ENCODE measurements around the gene PLOD1.

The PLOD1 gene

GRCh38 chr1:11943619-11944018 is 9.1 kb downstream of the PLOD1 start:
- Mint-ChIP-seq H3K27me3 (no peaks in the 10 kb centered on the region), H3K27ac (no peak overlapping the region), H3K36me3 (peaks cover 2% of the 10 kb centered on the region), H3K4me1 (ENCODE audit: low read depth) (no peaks in the 10 kb centered on the region), H3K4me3 (no peak overlapping the region), H3K9me3 (ENCODE audit: low read depth) (no peaks in the 10 kb centered on the region)

GRCh38 chr1:11944358-11944931 is 9.9 kb downstream of the PLOD1 start:
- Mint-ChIP-seq H3K4me1 (ENCODE audit: low read depth) (no peaks in the 10 kb centered on the region), H3K9me3 (ENCODE audit: low read depth) (no peaks in the 10 kb centered on the region), H3K27ac (no peak overlapping the region), H3K36me3 (peaks cover 2% of the 10 kb centered on the region), H3K4me3 (no peak overlapping the region), H3K27me3 (no peaks in the 10 kb centered on the region)

GRCh38 chr1:11946647-11947046 is 12.1 kb downstream of the PLOD1 start:
- no peak overlapping the region for H3K4me3 Mint-ChIP-seq
- H3K9me3 Mint-ChIP-seq (ENCODE audit: low read depth), result no peaks in the 10 kb centered on the region
- H3K4me1 Mint-ChIP-seq (ENCODE audit: low read depth), result no peaks in the 10 kb centered on the region
- H3K36me3 Mint-ChIP-seq, result peaks cover 2% of the 10 kb centered on the region
- no peaks in the 10 kb centered on the region for H3K27me3 Mint-ChIP-seq
- H3K27ac Mint-ChIP-seq, result no peak overlapping the region

- Mint-ChIP-seq H3K4me1 (ENCODE audit: low read depth) (no peaks in the 10 kb centered on the region), H3K27me3 (no peaks in the 10 kb centered on the region), H3K4me3 (no peak overlapping the region), H3K36me3 (peaks cover 2% of the 10 kb centered on the region), H3K27ac (no peak overlapping the region), H3K9me3 (ENCODE audit: low read depth) (no peaks in the 10 kb centered on the region)
Measured at GRCh38 chr1:11948822-11949458, 14.4 kb downstream of the PLOD1 start.

GRCh38 chr1:11951901-11952300 is 17.4 kb downstream of the PLOD1 start:
- Mint-ChIP-seq H3K4me1 (ENCODE audit: low read depth) (no peaks in the 10 kb centered on the region), H3K9me3 (ENCODE audit: low read depth) (no peaks in the 10 kb centered on the region), H3K27me3 (no peaks in the 10 kb centered on the region), H3K4me3 (no peak overlapping the region), H3K27ac (no peak overlapping the region), H3K36me3 (peaks cover 2% of the 10 kb centered on the region)

GRCh38 chr1:11952455-11953109 is 18.1 kb downstream of the PLOD1 start:
- H3K4me1 Mint-ChIP-seq (ENCODE audit: low read depth), result no peaks in the 10 kb centered on the region
- peaks cover 6% of the 10 kb centered on the region for H3K36me3 Mint-ChIP-seq
- H3K9me3 Mint-ChIP-seq (ENCODE audit: low read depth), result no peaks in the 10 kb centered on the region
- H3K27me3 Mint-ChIP-seq, result no peaks in the 10 kb centered on the region
- no peak overlapping the region for H3K4me3 Mint-ChIP-seq
- H3K27ac Mint-ChIP-seq, result no peak overlapping the region

GRCh38 chr1:11955221-11955620 is 20.7 kb downstream of the PLOD1 start:
- Mint-ChIP-seq H3K4me3 (no peak overlapping the region), H3K36me3 (peaks cover 4% of the 10 kb centered on the region), H3K9me3 (ENCODE audit: low read depth) (no peaks in the 10 kb centered on the region), H3K27ac (no peak overlapping the region), H3K27me3 (no peaks in the 10 kb centered on the region), H3K4me1 (ENCODE audit: low read depth) (no peaks in the 10 kb centered on the region)

- Mint-ChIP-seq H3K27ac (no peak overlapping the region), H3K9me3 (ENCODE audit: low read depth) (no peaks in the 10 kb centered on the region), H3K4me1 (ENCODE audit: low read depth) (no peaks in the 10 kb centered on the region), H3K27me3 (no peaks in the 10 kb centered on the region), H3K36me3 (peaks cover 4% of the 10 kb centered on the region), H3K4me3 (no peak overlapping the region)
Measured at GRCh38 chr1:11957398-11957797, 22.9 kb downstream of the PLOD1 start.

GRCh38 chr1:11957897-11958296 is 23.4 kb downstream of the PLOD1 start:
- Mint-ChIP-seq H3K4me3 (no peak overlapping the region), H3K27ac (no peak overlapping the region), H3K27me3 (no peaks in the 10 kb centered on the region), H3K36me3 (peaks cover 4% of the 10 kb centered on the region), H3K4me1 (ENCODE audit: low read depth) (no peaks in the 10 kb centered on the region), H3K9me3 (ENCODE audit: low read depth) (no peaks in the 10 kb centered on the region)

- Mint-ChIP-seq H3K27ac (no peak overlapping the region), H3K4me3 (no peak overlapping the region), H3K9me3 (ENCODE audit: low read depth) (no peaks in the 10 kb centered on the region), H3K27me3 (no peaks in the 10 kb centered on the region), H3K4me1 (ENCODE audit: low read depth) (no peaks in the 10 kb centered on the region), H3K36me3 (peaks cover 4% of the 10 kb centered on the region)
Measured at GRCh38 chr1:11960276-11960675, 25.8 kb downstream of the PLOD1 start.

- Mint-ChIP-seq H3K4me3 (no peak overlapping the region), H3K27ac (no peak overlapping the region)
Measured at GRCh38 chr1:11960715-11961114, 26.2 kb downstream of the PLOD1 start.

GRCh38 chr1:11961230-11961629 is 26.7 kb downstream of the PLOD1 start:
- H3K4me3 Mint-ChIP-seq, result no peak overlapping the region
- H3K36me3 Mint-ChIP-seq, result peaks cover 4% of the 10 kb centered on the region
- no peaks in the 10 kb centered on the region for H3K4me1 Mint-ChIP-seq (ENCODE audit: low read depth)
- no peaks in the 10 kb centered on the region for H3K27me3 Mint-ChIP-seq
- no peaks in the 10 kb centered on the region for H3K9me3 Mint-ChIP-seq (ENCODE audit: low read depth)
- H3K27ac Mint-ChIP-seq, result no peak overlapping the region

More at GRCh38 chr1:11960715-11961114, 26.2 kb downstream of the PLOD1 start:
- Mint-ChIP-seq H3K9me3 (ENCODE audit: low read depth) (no peaks in the 10 kb centered on the region), H3K36me3 (peaks cover 4% of the 10 kb centered on the region), H3K4me1 (ENCODE audit: low read depth) (no peaks in the 10 kb centered on the region), H3K27me3 (no peaks in the 10 kb centered on the region)

- H3K36me3 Mint-ChIP-seq, result no peaks in the 10 kb centered on the region
- no peaks in the 10 kb centered on the region for H3K27me3 Mint-ChIP-seq
- H3K9me3 Mint-ChIP-seq (ENCODE audit: low read depth), result no peaks in the 10 kb centered on the region
- H3K27ac Mint-ChIP-seq, result no peak overlapping the region
- no peaks in the 10 kb centered on the region for H3K4me1 Mint-ChIP-seq (ENCODE audit: low read depth)
- no peak overlapping the region for H3K4me3 Mint-ChIP-seq
Measured at GRCh38 chr1:11963622-11964021, 29.1 kb downstream of the PLOD1 start.

GRCh38 chr1:11964656-11965055 is 30.1 kb downstream of the PLOD1 start:
- no peaks in the 10 kb centered on the region for H3K27me3 Mint-ChIP-seq
- H3K27ac Mint-ChIP-seq, result no peak overlapping the region
- H3K9me3 Mint-ChIP-seq (ENCODE audit: low read depth), result no peaks in the 10 kb centered on the region
- no peak overlapping the region for H3K4me3 Mint-ChIP-seq
- H3K36me3 Mint-ChIP-seq, result no peaks in the 10 kb centered on the region
- no peaks in the 10 kb centered on the region for H3K4me1 Mint-ChIP-seq (ENCODE audit: low read depth)

- Mint-ChIP-seq H3K9me3 (ENCODE audit: low read depth) (no peaks in the 10 kb centered on the region), H3K4me1 (ENCODE audit: low read depth) (no peaks in the 10 kb centered on the region), H3K27ac (no peak overlapping the region), H3K36me3 (no peaks in the 10 kb centered on the region), H3K4me3 (no peak overlapping the region), H3K27me3 (no peaks in the 10 kb centered on the region)
Measured at GRCh38 chr1:11967028-11967547, 32.6 kb downstream of the PLOD1 start.
